HG02678 (cell line): ENCODE data around the gene PPP6R2.

Source experiments
- ATAC-seq: cut with Tn5 transposase; IDR thresholded peaks from one replicate; pipeline ENCODE4 v1.9.1; 2021; ENCODE audit warnings: mild to moderate bottlenecking, moderate library complexity; ENCODE audit not compliant: unreplicated experiment

The PPP6R2 gene

GRCh38 chr22:50481440-50482106, 138.4 kb downstream of the PPP6R2 start, which contains the start of gene ADM2:
Gene ADM2 (plus strand): TSS chr22:50481543. CDS start chr22:50481848, 305 bp downstream.
- no peak for ATAC-seq

GRCh38 chr22:50482107-50483074, 139.3 kb downstream of the PPP6R2 start:
- no peak for ATAC-seq

- ATAC-seq: no peak
These were observed 140.0 kb downstream of the PPP6R2 start for GRCh38 chr22:50483106-50483505.

- no peak for ATAC-seq
These were observed 140.4 kb downstream of the PPP6R2 start for GRCh38 chr22:50483556-50483955.

- no peak for ATAC-seq
These were observed 141.1 kb downstream of the PPP6R2 start for GRCh38 chr22:50483977-50484853.

GRCh38 chr22:50485221-50486131, 142.3 kb downstream of the PPP6R2 start:
- no peak for ATAC-seq

- no peak for ATAC-seq
These were observed 143.6 kb downstream of the PPP6R2 start, which contains the start of gene MIOX for GRCh38 chr22:50486561-50487289. Gene MIOX (plus strand): TSS chr22:50486859. CDS start chr22:50486898, 39 bp downstream.

GRCh38 chr22:50487290-50488005, 144.3 kb downstream of the PPP6R2 start:
- ATAC-seq: no peak

- ATAC-seq: no peak
These were observed 145.0 kb downstream of the PPP6R2 start for GRCh38 chr22:50488006-50488677.

- no peak for ATAC-seq
These were observed 145.8 kb downstream of the PPP6R2 start for GRCh38 chr22:50488886-50489285.

GRCh38 chr22:50489363-50490243, 146.5 kb downstream of the PPP6R2 start:
- no peak for ATAC-seq

GRCh38 chr22:50490531-50491308, 147.6 kb downstream of the PPP6R2 start:
- ATAC-seq: no peak
